ENCODE results near the gene COX20. TPM values are rescaled to one million over a fixed set of nuclear protein-coding genes. Genes with fewer than 3 reads are reported as not detected.

The COX20 gene
- total and polyA plus RNA-seq, 2 of the 8 experiments (the other 6 are each of a cell fraction or from before 2014, with no cell fraction given), result 17.5 to 28.8 TPM

GRCh38 chr1:244796719-244797406 lies 38.6 kb upstream of the COX20 start:
- Histone ChIP-seq H3K4me3 (ENCODE audit: extremely low read depth in 1 of 4, insufficient read depth in 2 of 4, low read depth in 3 of 4, low read length in 4 of 4) (no peak overlapping the region), H4K8ac (ENCODE audit: extremely low read depth, insufficient read depth, low read length) (no peak overlapping the region), H2BK5ac (ENCODE audit: low read depth, low read length) (no peak overlapping the region), H4K91ac (replicated peaks; ENCODE audit: insufficient read length, low read length) (no peak overlapping the region), H3K4me1 (replicated peaks in 1 of 4; ENCODE audit: control insufficient read depth in 3 of 4, insufficient read depth in 4 of 4, low read length in 3 of 4) (no peaks in the 10 kb centered on the region), H3K23ac (ENCODE audit: insufficient read length) (no peak overlapping the region), H3K18ac (ENCODE audit: extremely low read depth, low read length) (no peak overlapping the region), H3K9me3 (ENCODE audit: insufficient read depth in 2 of 2, low read depth in 1 of 2, low read length in 1 of 2) (no peaks in the 10 kb centered on the region; a peak in 1 of 4 replicates), H2AK5ac (ENCODE audit: low read depth, low read length) (no peak overlapping the region), H3K4me2 (ENCODE audit: insufficient read depth in 1 of 2, low read depth in 2 of 2, low read length in 2 of 2) (no peak overlapping the region), H3K4ac (replicated peaks; ENCODE audit: insufficient read length, low read depth, low read length) (no peak overlapping the region), H2BK20ac (ENCODE audit: low read length) (no peak overlapping the region), H3K79me1 (ENCODE audit: low read depth, low read length) (no peaks in the 10 kb centered on the region), H3K27me3 (replicated peaks in 1 of 4; ENCODE audit: control insufficient read depth in 3 of 4, extremely low read depth in 1 of 4, insufficient read depth in 3 of 4, low read length in 3 of 4) (no peaks in the 10 kb centered on the region), H4K5ac (ENCODE audit: insufficient read length, low read depth, low read length) (no peak overlapping the region), H4K20me1 (replicated peaks in 1 of 2; ENCODE audit: control insufficient read depth in 1 of 2, insufficient read depth in 2 of 2, low read length in 2 of 2) (no peaks in the 10 kb centered on the region), H2BK120ac (replicated peaks; ENCODE audit: low read depth, low read length) (no peak overlapping the region), H3K79me2 (ENCODE audit: control insufficient read depth in 1 of 2, insufficient read depth in 2 of 2, low read length in 2 of 2) (no peaks in the 10 kb centered on the region), H3K56ac (replicated peaks; ENCODE audit: insufficient read length, low read depth, low read length) (no peak overlapping the region), H2AFZ (ENCODE audit: low read length) (no peak overlapping the region), H3K23me2 (ENCODE audit: low read depth, low read length) (no peaks in the 10 kb centered on the region), H3K14ac (ENCODE audit: insufficient read length) (no peak overlapping the region), H2BK15ac (ENCODE audit: low read length) (no peak overlapping the region), H3K27ac (ENCODE audit: low read depth, low read length) (no peak overlapping the region), H2BK12ac (ENCODE audit: low read depth, low read length) (0 out of 2 replicates have a peak overlapping the region, but pooled peaks have one; percentile 7), H3K36me3 (ENCODE audit: control insufficient read depth in 2 of 4, insufficient read depth in 4 of 4, low read length in 3 of 4) (no peaks in the 10 kb centered on the region), H3K9ac (replicated peaks in 1 of 4; ENCODE audit: extremely low read depth in 1 of 4, low read depth in 3 of 4, low read length in 3 of 4) (no peak overlapping the region)
- POLR2A ChIA-PET (ENCODE audit: partially characterized antibody), result interaction anchor here (0.9 to 1.0 kb wide), 2 partner anchors 7 to 195 kb away, joined by 3 to 4 read pairs; no protein-coding TSS in a partner anchor
- peak; percentile 75 for FAIRE-seq
- WGBS, 2 experiments (ENCODE audit: extremely low coverage in 1 of 2, insufficient coverage in 1 of 2, insufficient read length in 1 of 2, insufficient replicate concordance in 2 of 2, low coverage in 1 of 2, low lambda C conversion rate in 2 of 2, missing lambda C conversion rate in 1 of 2), result 53% methylated on average over 10 of the region's 10 CpGs; no CpG with 5 or more reads in 1 of the 2 experiments
- peak; percentile 76; the same call in 1 of the 2 replicates for TF ChIP-seq YY1 (IDR thresholded peaks at IDR 0.05; ENCODE audit: low read depth, low read length)
- TF ChIP-seq RAD21 (IDR thresholded peaks at IDR 0.05 in 1 of 2, conservative IDR thresholded peaks at IDR 0.05 in 1 of 2; ENCODE audit: low read depth in 2 of 2, low read length in 2 of 2), result peak; percentile 84 to 93
- TF ChIP-seq, protein P1, sequence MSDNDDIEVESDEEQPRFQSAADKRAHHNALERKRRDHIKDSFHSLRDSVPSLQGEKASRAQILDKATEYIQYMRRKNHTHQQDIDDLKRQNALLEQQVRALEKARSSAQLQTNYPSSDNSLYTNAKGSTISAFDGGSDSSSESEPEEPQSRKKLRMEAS (IDR thresholded peaks at IDR 0.05), result peak; percentile 73
- TF ChIP-seq CTCF (IDR thresholded peaks at IDR 0.05; ENCODE audit: control extremely low read depth in 1 of 3, insufficient read depth in 1 of 3, low read depth in 1 of 3, low read length in 3 of 3), result peak in 2 of 3 experiments; percentile 59 to 83; a peak in 3 of 4 replicates
- no peak for TF ChIP-seq GTF2F1 (IDR thresholded peaks at IDR 0.05; ENCODE audit: borderline replicate concordance, low read depth, low read length)
- no peak for TF ChIP-seq BACH1 (IDR thresholded peaks at IDR 0.05; ENCODE audit: low read length)
- CTCF ChIA-PET (ENCODE audit: partially characterized antibody), result interaction anchor here (0.6 to 5.3 kb wide), 49 partner anchors 8 to 383 kb away, joined by 3 to 64 read pairs (median 4); no protein-coding TSS in a partner anchor
- peak in 1 of 2 experiments; percentile 77 for DNase-seq (ENCODE audit: low read depth in 1 of 2, low spot score in 2 of 2)

All from H1 (cell line).